Naive thymus-derived CD8-positive, alpha-beta T cell (primary cell): ENCODE data around the gene MRPL33. TPM values are rescaled to one million over a fixed set of nuclear protein-coding genes. Genes with fewer than 3 reads are reported as not detected.
A peak's percentile ranks its signal among the peaks of the same experiment; 100 is the strongest.

Experiments used
- ATAC-seq, 2 donors: fragments of 150-1000 bp; cut with Tn5 transposase in 1 of 2; sonication (Bioruptor Pico), chemical (Tn5 transposase) in 1 of 2; 1 replicate in 1 of 2; 2 replicates in 1 of 2; pipeline ENCODE4 v1.10.0; 2021; ENCODE audit warnings: mild to moderate bottlenecking in 2 of 2, moderate library complexity in 2 of 2
- POLR2A ChIA-PET: fragments of 350-600 bp; sonication (Branson Sonifier 250); formaldehyde crosslinking; loops from one replicate; lab custom pipeline; 2021; ENCODE audit warnings: antibody characterized with exemption; lab: Charles Lee
- DNase-seq, 10 donors: peaks; one replicate each; pipeline versions ENCODE4 v3.0.0 to v3.0.0-alpha.2; 2020 to 2022
- H3K27ac Mint-ChIP-seq, 10 donors: one replicate each; pipeline ENCODE4 v1.8.0; 2020 to 2022; ENCODE audit warnings: mild to moderate bottlenecking in 10 of 10, mixed read lengths in 10 of 10, moderate library complexity in 4 of 10, inconsistent platforms in 1 of 10
- H3K27me3 Mint-ChIP-seq, 5 donors: one replicate each; pipeline ENCODE4 v1.8.0; 2021 to 2022; ENCODE audit warnings: mixed read lengths in 5 of 5
- H3K36me3 Mint-ChIP-seq, 3 donors: one replicate each; pipeline ENCODE4 v1.8.0; 2020 to 2022; ENCODE audit warnings: mixed read lengths in 3 of 3, mild to moderate bottlenecking in 2 of 3, inconsistent platforms in 1 of 3
- H3K4me1 Mint-ChIP-seq, 4 donors: one replicate each; pipeline ENCODE4 v1.8.0; 2021 to 2022; ENCODE audit warnings: mixed read lengths in 4 of 4
- H3K4me3 Mint-ChIP-seq, 10 donors: one replicate each; pipeline ENCODE4 v1.8.0; 2020 to 2022; ENCODE audit warnings: mild to moderate bottlenecking in 10 of 10, mixed read lengths in 10 of 10, moderate library complexity in 6 of 10, inconsistent platforms in 1 of 10
- H3K9me3 Mint-ChIP-seq, 9 donors: one replicate each; pipeline ENCODE4 v1.8.0; 2020 to 2022; ENCODE audit warnings: mixed read lengths in 9 of 9, mild to moderate bottlenecking in 3 of 9, inconsistent platforms in 1 of 9, moderate library complexity in 1 of 9
- polyA plus RNA-seq, 3 donors: library from polyadenylated mRNA; unstranded; fragments of 300-500 nt; fragmentation: Illumina TruSeq; gene quantifications; one replicate each; pipeline ENCODE4 v1.2.3, GENCODE V29; 2021
- total RNA-seq, 8 experiments: library from RNA in 2 of 8; stranded (reverse) in 2 of 8; gene quantifications; one replicate each; pipeline ENCODE4 v1.2.3 and lab custom pipeline; 2021 to 2026

MRPL33 gene
- total and polyA plus RNA-seq, 5 experiments from 2014 or later = 34.4 to 245 (median 196) TPM

GRCh38 chr2:27765621-27766286 is 5.8 kb upstream of the MRPL33 start:
- peaks cover 0 to 3% (median 0%) of the 10 kb centered on the region in 3 donors for H3K36me3 Mint-ChIP-seq
- H3K27ac Mint-ChIP-seq = peak overlapping the region; percentile 28 to 92 (median 86)
- H3K27me3 Mint-ChIP-seq = peaks cover 0 to 14% (median 0%) of the 10 kb centered on the region in 5 donors
- no peaks in the 10 kb centered on the region for H3K9me3 Mint-ChIP-seq
- DNase-seq (peak in 9 of 10 donors; percentile 9 to 79 (median 56)), ATAC-seq (peak; percentile 71 to 89)
- POLR2A ChIA-PET = no interaction called here
- peaks cover 6 to 13% (median 11%) of the 10 kb centered on the region in 4 donors for H3K4me1 Mint-ChIP-seq
- peak overlapping the region; percentile 64 to 86 (median 72) for H3K4me3 Mint-ChIP-seq

DNA sequence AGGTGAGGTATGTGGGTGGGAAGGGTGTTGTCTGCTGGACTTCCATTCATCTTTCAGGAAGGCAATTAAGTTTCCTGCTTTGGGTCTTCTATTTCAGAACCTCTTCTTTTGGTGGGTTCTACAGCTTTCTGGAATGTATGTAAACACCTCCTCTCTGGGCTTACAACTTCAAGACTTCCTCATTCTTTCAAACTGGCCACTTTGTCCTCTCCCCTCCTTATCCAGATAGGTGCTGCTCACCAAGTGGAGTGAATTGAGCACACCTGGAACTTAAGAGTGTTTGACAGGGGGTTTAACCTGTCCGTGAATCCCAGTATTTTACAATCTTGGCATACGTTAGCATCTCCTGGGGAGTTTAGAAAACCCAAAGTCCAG is 5.2 kb upstream of the MRPL33 start:
- H3K9me3 Mint-ChIP-seq = no peaks in the 10 kb centered on the region
- H3K36me3 Mint-ChIP-seq = peaks cover 0 to 3% (median 0%) of the 10 kb centered on the region in 3 donors
- H3K4me1 Mint-ChIP-seq = peaks cover 8 to 18% (median 16%) of the 10 kb centered on the region in 4 donors
- peak overlapping the region; percentile 64 to 86 (median 72) for H3K4me3 Mint-ChIP-seq
- H3K27ac Mint-ChIP-seq = peak overlapping the region; percentile 25 to 92 (median 82)
- DNase-seq (no peak), ATAC-seq (no peak)
- H3K27me3 Mint-ChIP-seq = peaks cover 0 to 14% (median 0%) of the 10 kb centered on the region in 5 donors
- POLR2A ChIA-PET = no interaction called here

- H3K27ac Mint-ChIP-seq = peak overlapping the region; percentile 99 to 100 (median 100)
- peak; percentile 33 to 35 for ATAC-seq
- H3K27me3 Mint-ChIP-seq = peaks cover 0 to 6% (median 0%) of the 10 kb centered on the region in 5 donors
- peak in 1 of 10 donors; percentile 56 for DNase-seq
- peak overlapping the region; percentile 98 to 100 (median 99) for H3K4me3 Mint-ChIP-seq
- POLR2A ChIA-PET = interaction anchor here (1.0 kb wide), 1 partner anchor 108 kb away, joined by 4 read pairs; the partner anchor contains the start of genes SLC4A1AP and SUPT7L
- no peaks in the 10 kb centered on the region for H3K9me3 Mint-ChIP-seq
- H3K36me3 Mint-ChIP-seq = peaks cover 0 to 24% (median 6%) of the 10 kb centered on the region in 3 donors
- peaks cover 27 to 51% (median 42%) of the 10 kb centered on the region in 4 donors for H3K4me1 Mint-ChIP-seq
These were observed 344 bp upstream of the MRPL33 start for GRCh38 chr2:27771202-27771547.

DNA sequence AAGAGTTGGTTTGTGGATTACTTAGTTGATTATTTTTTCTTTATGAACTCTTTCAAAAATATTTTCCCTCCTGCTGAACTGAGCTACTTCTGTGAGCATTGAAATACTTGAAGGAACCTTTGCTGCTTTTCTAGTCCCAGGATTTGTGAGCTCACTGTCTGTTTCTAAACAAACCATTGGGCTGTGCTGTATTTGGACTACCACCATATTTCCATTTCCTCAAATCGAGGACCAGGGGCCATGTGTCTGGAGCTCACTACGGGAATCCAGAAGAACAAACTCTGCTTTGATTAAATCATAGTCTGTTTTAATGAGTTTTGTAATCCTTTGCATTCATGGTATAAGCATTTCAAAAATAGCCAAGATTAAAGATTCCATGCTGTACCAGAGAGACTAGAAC is 1.3 kb downstream of the MRPL33 start:
- Mint-ChIP-seq H3K9me3 (no peaks in the 10 kb centered on the region), H3K4me1 (peaks cover 28 to 60% (median 49%) of the 10 kb centered on the region in 4 donors), H3K36me3 (peaks cover 0 to 38% (median 6%) of the 10 kb centered on the region in 3 donors), H3K27me3 (peaks cover 0 to 3% (median 0%) of the 10 kb centered on the region in 5 donors), H3K27ac (peak overlapping the region in 8 of 10 donors; percentile 43 to 100 (median 68)), H3K4me3 (peak overlapping the region; percentile 53 to 100 (median 98))
- no peak for ATAC-seq
- no peak for DNase-seq
- POLR2A ChIA-PET = interaction anchor here (0.6 to 1.7 kb wide), 2 partner anchors 117 to 646 kb away, joined by 4 to 6 read pairs; partner anchors contain the start of genes BABAM2 and RBKS

DNA sequence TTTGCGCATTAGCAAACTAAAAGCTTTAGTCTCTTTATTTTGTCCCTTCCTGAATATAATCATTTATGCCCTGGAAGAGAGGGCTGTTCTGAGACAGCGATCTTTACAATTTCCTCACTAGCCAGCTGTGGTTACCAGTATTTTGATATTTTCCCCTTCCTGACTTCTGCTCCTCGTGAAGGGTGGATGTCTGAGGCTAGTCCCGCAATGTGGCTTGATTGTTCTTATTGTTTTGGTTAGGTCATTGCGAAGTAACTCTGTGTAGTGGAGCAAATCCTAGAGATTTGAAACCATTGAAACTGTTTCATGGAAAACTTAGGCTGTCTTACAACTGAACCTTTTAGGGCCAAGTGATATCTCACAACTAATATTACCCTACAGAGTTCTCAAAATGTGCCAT is 2.4 kb downstream of the MRPL33 start:
- Mint-ChIP-seq H3K9me3 (no peaks in the 10 kb centered on the region), H3K27me3 (peaks cover 0 to 2% (median 0%) of the 10 kb centered on the region in 5 donors), H3K4me3 (peak overlapping the region in 6 of 10 donors; percentile 31 to 100 (median 66)), H3K27ac (peak overlapping the region in 5 of 10 donors; percentile 1 to 74 (median 15)), H3K36me3 (peaks cover 0 to 45% (median 6%) of the 10 kb centered on the region in 3 donors), H3K4me1 (peaks cover 32 to 66% (median 57%) of the 10 kb centered on the region in 4 donors)
- no peak for DNase-seq
- POLR2A ChIA-PET = no interaction called here
- ATAC-seq = no peak

DNA sequence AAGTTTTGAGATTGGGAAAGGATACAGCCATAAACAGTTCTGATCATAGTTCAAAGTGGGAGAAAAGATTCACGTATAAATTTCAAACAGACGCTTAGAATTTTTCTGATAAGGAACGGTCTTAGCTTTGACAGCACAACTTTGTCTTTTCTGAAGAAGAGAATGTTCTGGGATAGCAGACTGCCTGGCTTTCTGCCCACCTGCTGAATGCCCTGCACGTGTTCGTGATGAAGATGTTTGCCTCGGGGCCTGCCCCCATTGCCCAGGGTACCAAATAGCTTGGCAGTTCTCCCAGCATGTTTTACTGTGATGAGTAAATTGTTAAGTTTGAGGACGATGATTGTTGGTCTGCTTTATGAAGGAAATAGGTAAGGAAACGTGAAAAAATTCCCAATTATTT is 4.6 kb downstream of the MRPL33 start:
- Mint-ChIP-seq H3K27ac (peak overlapping the region in 4 of 10 donors; percentile 9 to 43 (median 33)), H3K9me3 (no peaks in the 10 kb centered on the region), H3K4me3 (no peak overlapping the region), H3K27me3 (no peaks in the 10 kb centered on the region), H3K4me1 (peaks cover 32 to 61% (median 54%) of the 10 kb centered on the region in 4 donors), H3K36me3 (peaks cover 0 to 62% (median 13%) of the 10 kb centered on the region in 3 donors)
- DNase-seq = no peak
- no peak for ATAC-seq
- POLR2A ChIA-PET = interaction anchor here (0.6 kb wide), 1 partner anchor 105 kb away, joined by 3 read pairs; no protein-coding TSS in a partner anchor

DNA sequence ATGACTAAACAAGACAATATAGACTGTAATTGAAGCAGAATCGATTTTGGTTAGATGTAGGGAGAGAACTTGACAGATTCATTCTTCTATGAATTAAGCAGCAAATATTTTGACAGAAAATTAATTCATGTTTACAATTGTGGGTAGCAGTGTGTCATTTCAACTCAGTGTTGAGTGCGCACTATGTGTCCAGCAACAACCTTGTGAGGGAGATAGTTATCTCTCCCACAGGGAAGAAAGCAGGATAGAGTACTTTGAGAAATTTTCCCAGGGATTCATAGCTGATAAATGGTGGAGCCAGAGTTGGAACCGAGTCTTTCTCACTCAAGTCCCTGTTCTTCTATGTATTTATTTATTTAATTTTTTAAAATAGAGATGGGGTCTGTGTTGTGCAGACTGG is 5.2 kb downstream of the MRPL33 start:
- DNase-seq = no peak

GRCh38 chr2:27779417-27780055 is 8.0 kb downstream of the MRPL33 start:
- Mint-ChIP-seq H3K9me3 (no peaks in the 10 kb centered on the region), H3K4me3 (no peak overlapping the region), H3K27ac (peak overlapping the region in 9 of 10 donors; percentile 7 to 80 (median 56)), H3K36me3 (peaks cover 0 to 58% (median 14%) of the 10 kb centered on the region in 3 donors), H3K27me3 (no peaks in the 10 kb centered on the region), H3K4me1 (peaks cover 14 to 33% (median 27%) of the 10 kb centered on the region in 4 donors)
- no peak for DNase-seq
- POLR2A ChIA-PET = no interaction called here
- no peak for ATAC-seq

More for the DNA sequence above, 5.2 kb downstream of the MRPL33 start:
- POLR2A ChIA-PET = no interaction called here
- ATAC-seq = no peak
- Mint-ChIP-seq H3K27me3 (no peaks in the 10 kb centered on the region), H3K9me3 (no peaks in the 10 kb centered on the region), H3K36me3 (peaks cover 0 to 68% (median 13%) of the 10 kb centered on the region in 3 donors), H3K27ac (peak overlapping the region in 2 of 10 donors; percentile 24 to 43), H3K4me3 (no peak overlapping the region), H3K4me1 (peaks cover 28 to 55% (median 50%) of the 10 kb centered on the region in 4 donors)

DNA sequence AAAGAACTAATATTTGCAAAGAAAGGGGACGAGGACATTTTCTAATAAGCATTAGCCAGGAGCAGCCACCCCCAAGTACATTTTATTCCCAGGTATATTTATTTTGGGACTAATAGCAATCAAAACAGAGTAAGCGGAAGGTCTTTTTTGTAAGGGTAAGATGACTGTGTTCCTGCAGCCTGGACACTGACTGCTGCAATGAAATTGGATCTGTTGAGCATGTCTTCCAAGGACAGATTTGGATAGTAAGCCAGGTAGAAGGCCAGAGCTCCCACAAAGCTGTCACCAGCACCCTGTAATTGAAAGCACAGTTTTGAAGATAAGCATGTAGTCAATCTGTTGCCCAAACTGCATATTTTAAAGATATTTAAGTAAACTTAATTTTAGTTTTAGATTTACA is 10.0 kb downstream of the MRPL33 start:
- H3K4me3 Mint-ChIP-seq = no peak overlapping the region
- peak overlapping the region in 3 of 10 donors; percentile 24 to 47 (median 43) for H3K27ac Mint-ChIP-seq
- POLR2A ChIA-PET = no interaction called here
- no peaks in the 10 kb centered on the region for H3K9me3 Mint-ChIP-seq
- DNase-seq (no peak), ATAC-seq (no peak)
- H3K4me1 Mint-ChIP-seq = peaks cover 7 to 20% (median 14%) of the 10 kb centered on the region in 4 donors
- no peaks in the 10 kb centered on the region for H3K27me3 Mint-ChIP-seq
- H3K36me3 Mint-ChIP-seq = peaks cover 0 to 46% (median 9%) of the 10 kb centered on the region in 3 donors

DNA sequence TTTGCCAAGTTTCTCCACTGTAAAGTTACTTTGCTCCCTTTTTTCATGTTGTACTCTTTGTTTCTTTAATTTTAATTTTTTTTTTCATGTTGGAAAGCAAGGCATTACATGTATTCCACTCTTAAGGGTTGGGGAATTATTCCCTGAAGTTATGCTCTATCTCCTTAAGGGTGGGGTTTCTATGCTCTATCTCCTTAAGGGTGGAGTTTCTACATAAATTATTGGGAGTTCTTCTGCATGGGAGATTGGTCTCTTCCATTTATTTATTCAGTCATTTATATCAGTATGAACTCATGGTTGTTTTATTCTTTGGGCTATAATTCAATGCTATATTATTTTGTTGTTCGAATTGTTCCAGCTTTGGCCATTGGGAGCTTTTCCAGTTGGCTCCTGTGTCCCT is 11.2 kb downstream of the MRPL33 start:
- peaks cover 0 to 37% (median 9%) of the 10 kb centered on the region in 3 donors for H3K36me3 Mint-ChIP-seq
- H3K27ac Mint-ChIP-seq = no peak overlapping the region
- H3K9me3 Mint-ChIP-seq = no peaks in the 10 kb centered on the region
- H3K27me3 Mint-ChIP-seq = no peaks in the 10 kb centered on the region
- H3K4me3 Mint-ChIP-seq = no peak overlapping the region
- POLR2A ChIA-PET = interaction anchor here (0.5 kb wide), 1 partner anchor 66 kb away, joined by 4 read pairs; no protein-coding TSS in a partner anchor
- peaks cover 5 to 12% (median 8%) of the 10 kb centered on the region in 4 donors for H3K4me1 Mint-ChIP-seq
- no peak for DNase-seq
- no peak for ATAC-seq

DNA sequence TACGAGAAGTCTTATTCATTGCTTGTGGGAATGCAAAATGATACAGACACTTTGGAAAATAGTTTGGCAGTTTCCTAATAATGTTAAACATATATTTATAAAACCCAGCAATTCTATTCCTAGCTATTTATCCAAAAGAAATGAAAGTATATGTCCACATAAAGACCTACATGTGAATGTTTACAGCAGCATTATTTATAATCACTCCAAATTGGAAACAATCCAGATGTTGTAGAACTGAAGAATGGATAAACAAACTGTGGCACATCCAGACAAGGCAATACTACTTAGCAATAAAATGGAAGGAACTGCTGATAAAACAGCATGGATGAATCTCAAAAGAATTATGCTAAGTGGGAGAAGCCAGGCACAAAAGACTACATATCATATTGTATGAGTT is 19.3 kb downstream of the MRPL33 start:
- H3K27ac Mint-ChIP-seq = no peak overlapping the region
- H3K4me3 Mint-ChIP-seq = no peak overlapping the region
- no peaks in the 10 kb centered on the region for H3K9me3 Mint-ChIP-seq
- DNase-seq (no peak), ATAC-seq (no peak)
- peaks cover 0 to 3% (median 1%) of the 10 kb centered on the region in 4 donors for H3K4me1 Mint-ChIP-seq
- H3K36me3 Mint-ChIP-seq = peaks cover 0 to 6% (median 1%) of the 10 kb centered on the region in 3 donors
- H3K27me3 Mint-ChIP-seq = no peaks in the 10 kb centered on the region
- POLR2A ChIA-PET = no interaction called here

DNA sequence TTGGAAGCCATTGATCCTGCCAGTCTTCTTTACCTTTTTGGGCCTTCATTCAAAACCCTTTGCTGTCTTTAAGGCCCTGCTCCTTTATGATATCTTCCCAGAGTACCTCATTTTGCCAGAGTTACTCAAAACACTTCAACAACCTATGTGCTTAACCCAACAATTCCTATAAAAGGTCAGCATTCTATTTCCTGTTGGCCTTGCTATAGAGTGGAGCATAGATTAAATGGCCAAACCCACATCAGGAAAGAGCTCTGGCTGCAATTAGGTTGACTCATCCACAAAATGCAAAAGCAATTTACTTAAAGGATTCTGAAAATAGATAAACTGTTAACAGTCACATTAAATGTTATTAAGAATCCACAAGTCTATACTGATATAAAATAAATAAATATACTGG is 21.2 kb downstream of the MRPL33 start:
- H3K4me1 Mint-ChIP-seq = peaks cover 0 to 3% (median 1%) of the 10 kb centered on the region in 4 donors
- no peak for ATAC-seq

More for the DNA sequence above, 21.2 kb downstream of the MRPL33 start:
- no peaks in the 10 kb centered on the region for H3K9me3 Mint-ChIP-seq
- peak overlapping the region in 1 of 10 donors; percentile 2 for H3K27ac Mint-ChIP-seq
- DNase-seq = no peak
- peaks cover 0 to 6% (median 0%) of the 10 kb centered on the region in 3 donors for H3K36me3 Mint-ChIP-seq
- no peak overlapping the region for H3K4me3 Mint-ChIP-seq
- POLR2A ChIA-PET = no interaction called here
- no peaks in the 10 kb centered on the region for H3K27me3 Mint-ChIP-seq
